Spleen (tissue), 11 donors: ENCODE data around the gene SDSL. TPM values are rescaled to one million over a fixed set of nuclear protein-coding genes. Genes with fewer than 3 reads are reported as not detected.

ENCODE experiments used
- DNase-seq: peaks from one replicate; pipeline ENCODE4 v3.0.0-alpha.2; 2020
- H3K27ac ChIP-seq, 8 donors: fragments of 200-600 bp; sonication (generic) in 7 of 8; 1 replicate in 4 of 8; 2 replicates in 4 of 8; pipeline versions ENCODE4 v1.5.0 to v1.8.0; 2016 to 2021; ENCODE audit warnings: inconsistent platforms in 4 of 8, mild to moderate bottlenecking in 4 of 8, moderate library complexity in 1 of 8
- H3K27me3 ChIP-seq, 7 donors: fragments of 200-600 bp; sonication (generic) in 6 of 7; replicated peaks in 1 of 7; 1 replicate in 4 of 7; 2 replicates in 3 of 7; pipeline versions ENCODE4 v1.5.0 to v1.8.0; 2016 to 2021; ENCODE audit warnings: inconsistent platforms in 3 of 7, mild to moderate bottlenecking in 1 of 7
- H3K36me3 ChIP-seq, 6 donors: fragments of 200-600 bp; sonication (generic) in 5 of 6; 1 replicate in 4 of 6; 2 replicates in 2 of 6; pipeline versions ENCODE4 v1.5.0 to v1.8.0; 2016 to 2021; ENCODE audit warnings: inconsistent platforms in 2 of 6
- H3K4me1 ChIP-seq, 6 donors: fragments of 200-600 bp; sonication (generic) in 5 of 6; 1 replicate in 3 of 6; 2 replicates in 3 of 6; pipeline versions ENCODE4 v1.5.0 to v1.8.0; 2016 to 2021; ENCODE audit warnings: inconsistent platforms in 3 of 6
- H3K4me3 ChIP-seq, 8 donors: fragments of 200-600 bp; sonication (generic) in 7 of 8; 1 replicate in 4 of 8; 2 replicates in 4 of 8; pipeline versions ENCODE4 v1.5.0 to v1.8.0; 2016 to 2021; ENCODE audit warnings: inconsistent platforms in 4 of 8, mild to moderate bottlenecking in 4 of 8, moderate library complexity in 2 of 8
- H3K9me3 ChIP-seq, 8 donors: fragments of 200-600 bp; sonication (generic) in 7 of 8; 1 replicate in 4 of 8; 2 replicates in 4 of 8; pipeline versions ENCODE4 v1.5.0 to v1.8.0; 2016 to 2021; ENCODE audit warnings: inconsistent platforms in 4 of 8
- CTCF ChIP-seq, 11 experiments: fragments of 200-600 bp in 7 of 11; fragments of 450-650 bp in 4 of 11; sonication (generic) in 4 of 11; IDR thresholded peaks in 8 of 11; conservative IDR thresholded peaks in 3 of 11; 1 replicate in 7 of 11; 2 replicates in 4 of 11; pipeline versions ENCODE4 v1.4.0 to v1.8.0; 2016 to 2021; ENCODE audit warnings: antibody characterized with exemption in 11 of 11, inconsistent platforms in 4 of 11, mild to moderate bottlenecking in 1 of 11
- POLR2A ChIP-seq, 3 donors: fragments of 450-650 bp; IDR thresholded peaks; one replicate each; pipeline ENCODE4 v1.5.1; 2017; ENCODE audit warnings: antibody characterized with exemption in 3 of 3, mild to moderate bottlenecking in 1 of 3
- POLR2AphosphoS5 ChIP-seq, 3 donors: sonication (generic); formaldehyde crosslinking; IDR thresholded peaks; one replicate each; pipeline ENCODE4 v1.5.1; 2017; ENCODE audit warnings: antibody characterized with exemption in 3 of 3
- WGBS, 5 donors: extraction: QIAGEN DNeasy Blood & Tissue Kit in 3 of 5; methylation state at CpG; one replicate each; pipeline versions ENCODE4 v1.1.5 to v1.1.7; 2013 to 2018; 5-methylcytosine and 5-hydroxymethylcytosine counted together
- intact Hi-C: fragments of 100-400 bp; cut with DNase I; formaldehyde crosslinking; loops from one replicate; pipeline ENCODE4 v1.15.0; 2023; ENCODE audit warnings: low total_unique reads
- polyA plus RNA-seq, 3 donors: library from polyadenylated mRNA; stranded (reverse); fragments of 200-250 nt; gene quantifications; one replicate each; pipeline ENCODE4 v1.2.1, GENCODE V29; 2013
- total RNA-seq, 7 donors: library from RNA; depleted of rRNA in 3 of 7; stranded (reverse); fragments of >200 nt in 3 of 7; fragmentation: NEBNext Ultra II Directional in 4 of 7; extraction: Animal tissue kit (Norgen Biotek cat#: 25700) in 4 of 7; gene quantifications; one replicate each; pipeline versions ENCODE4 v1.1.0 to v1.2.1, GENCODE V29; 2016 to 2021
- donor health status: healthy with polysubstance abuse.
- donor health status: DM: no; HTN: no; CAD: no; lungs with moderate emphysema.
- donor health status: DM: no; HTN: no; CAD: no.
- donor health status: Bipolar disorder and iron deficiency.
- donor health status: healthy.
- donor health status: DM: no; HTN: no; CAD: no.
- donor health status: DM: yes; HTN: yes; CAD: no.

The SDSL gene
- total and polyA plus RNA-seq, 10 donors = 2.0 to 12.1 (median 5.2) TPM

DNA sequence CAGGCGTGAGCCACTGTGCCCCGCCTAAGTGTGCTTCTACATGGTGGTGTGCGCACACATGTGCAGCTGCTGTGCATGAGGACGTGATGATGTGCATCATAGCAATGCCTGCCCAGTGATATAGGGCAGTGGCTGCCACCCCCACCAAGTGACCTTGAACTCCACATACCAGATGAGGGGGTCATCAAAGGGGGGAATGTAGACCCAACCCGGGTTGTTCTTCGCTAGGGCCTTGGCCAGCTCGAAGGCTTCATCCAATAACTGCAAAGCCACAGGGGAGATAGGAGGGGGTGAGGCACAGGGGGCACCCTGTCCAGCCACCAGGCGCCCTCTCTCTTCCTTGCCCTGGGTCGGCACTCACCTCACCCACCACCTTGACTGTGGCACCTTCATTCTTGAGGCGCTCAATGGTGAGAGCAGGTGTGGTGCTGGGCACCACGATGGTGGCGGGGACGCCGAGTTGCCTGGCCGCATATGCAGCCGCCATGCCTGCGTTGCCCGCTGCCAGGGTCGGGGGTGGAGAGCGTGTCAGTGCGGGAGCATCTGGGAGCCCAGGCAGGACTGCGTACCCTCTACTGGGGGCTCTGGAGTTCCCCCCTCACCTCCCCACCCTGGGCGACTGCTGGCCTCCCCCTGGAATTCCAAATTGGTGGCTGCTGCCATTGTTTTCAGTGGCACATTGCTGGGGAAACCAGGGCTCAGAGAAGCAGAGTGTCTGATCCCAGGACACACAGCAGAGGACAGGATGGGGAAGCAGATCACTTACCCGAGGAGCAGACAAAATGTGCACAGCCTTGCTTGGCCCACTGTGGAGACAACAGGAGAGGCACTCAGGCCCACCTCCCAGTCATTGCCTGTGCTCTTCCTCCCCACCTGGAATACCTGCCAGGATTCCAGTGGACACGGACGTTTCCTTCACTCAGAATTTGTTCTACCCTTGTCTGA lies 23.6 kb upstream of the SDSL start:
- intact Hi-C loops = no loop called here
- 81 to 92% (median 89%) methylated on average over 22 to 26 of the region's 26 CpGs for WGBS, 5 donors
- Histone ChIP-seq H3K36me3 (no peaks in the 10 kb centered on the region), H3K9me3 (peaks cover 0 to 4% (median 0%) of the 10 kb centered on the region in 8 donors), H3K4me3 (no peak overlapping the region), H3K4me1 (peaks cover 0 to 5% (median 0%) of the 10 kb centered on the region in 6 donors), H3K27ac (no peak overlapping the region), H3K27me3 (peaks cover 0 to 56% (median 9%) of the 10 kb centered on the region in 7 donors)
- no peak for DNase-seq
- TF ChIP-seq CTCF (IDR thresholded peaks at IDR 0.05 in 8 of 11, conservative IDR thresholded peaks at IDR 0.05 in 3 of 11) (no peak), POLR2A (IDR thresholded peaks at IDR 0.05) (no peak), POLR2AphosphoS5 (IDR thresholded peaks at IDR 0.05) (no peak)

- H3K4me3 ChIP-seq = no peak overlapping the region
- intact Hi-C loops = no loop called here
- TF ChIP-seq CTCF (IDR thresholded peaks at IDR 0.05 in 8 of 11, conservative IDR thresholded peaks at IDR 0.05 in 3 of 11) = no peak
- TF ChIP-seq POLR2AphosphoS5 (IDR thresholded peaks at IDR 0.05) = no peak
- no peak for TF ChIP-seq POLR2A (IDR thresholded peaks at IDR 0.05)
- WGBS, 5 donors = 82 to 90% (median 89%) methylated on average over 12 of the region's 12 CpGs
- peaks cover 0 to 59% (median 9%) of the 10 kb centered on the region in 7 donors for H3K27me3 ChIP-seq
- no peaks in the 10 kb centered on the region for H3K36me3 ChIP-seq
- no peak overlapping the region for H3K27ac ChIP-seq
- DNase-seq = no peak
- peaks cover 0 to 4% (median 0%) of the 10 kb centered on the region in 8 donors for H3K9me3 ChIP-seq
- peaks cover 0 to 13% (median 0%) of the 10 kb centered on the region in 6 donors for H3K4me1 ChIP-seq
Measured at GRCh38 chr12:113399490-113399889, 22.7 kb upstream of the SDSL start.

DNA sequence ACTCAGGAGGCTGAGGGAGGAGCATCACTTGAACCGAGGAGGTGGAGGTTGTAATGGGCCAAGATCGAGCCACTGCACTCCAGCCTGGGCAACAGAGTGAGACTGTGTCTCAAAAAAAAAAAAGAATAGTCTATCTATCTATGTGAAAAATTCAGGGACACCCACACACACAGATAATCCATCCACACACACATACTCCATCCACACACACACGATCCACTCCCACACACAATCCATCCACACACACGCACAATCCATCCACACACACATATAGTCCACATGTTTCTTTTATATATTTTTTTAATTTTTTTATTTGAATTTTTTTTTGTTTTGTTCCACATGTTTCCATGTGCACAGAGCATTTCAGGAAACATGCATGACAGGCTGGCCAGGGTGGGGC lies 21.8 kb upstream of the SDSL start:
- no peaks in the 10 kb centered on the region for H3K36me3 ChIP-seq
- H3K27me3 ChIP-seq = peaks cover 0 to 59% (median 9%) of the 10 kb centered on the region in 7 donors
- peaks cover 0 to 14% (median 0%) of the 10 kb centered on the region in 6 donors for H3K4me1 ChIP-seq
- DNase-seq = no peak
- intact Hi-C loops = no loop called here
- no peak overlapping the region for H3K27ac ChIP-seq
- H3K4me3 ChIP-seq = no peak overlapping the region
- peaks cover 0 to 3% (median 0%) of the 10 kb centered on the region in 8 donors for H3K9me3 ChIP-seq
- 79 to 91% (median 83%) methylated on average over 4 of the region's 4 CpGs for WGBS, 5 donors
- TF ChIP-seq POLR2A (IDR thresholded peaks at IDR 0.05) (no peak), CTCF (IDR thresholded peaks at IDR 0.05 in 8 of 11, conservative IDR thresholded peaks at IDR 0.05 in 3 of 11) (no peak), POLR2AphosphoS5 (IDR thresholded peaks at IDR 0.05) (no peak)
